Endothelial cell of umbilical vein (primary cell): ENCODE measurements around the gene ASMTL.

Experiments
- CTCF ChIP-seq, 2 donors: IDR thresholded peaks; 1 replicate in 1 of 2; 2 replicates in 1 of 2; pipeline ENCODE4 v1.5.1; 2011; ENCODE audit warnings: low read length in 2 of 2, mild to moderate bottlenecking in 2 of 2, moderate library complexity in 2 of 2, control low read depth in 1 of 2, inconsistent platforms in 1 of 2, low read depth in 1 of 2; ENCODE audit not compliant: insufficient read depth in 1 of 2; ENCODE audit errors: extremely low read depth in 1 of 2
- EZH2 ChIP-seq: IDR thresholded peaks from 2 replicates; pipeline ENCODE4 v1.6.1; 2012; ENCODE audit warnings: borderline replicate concordance, low read depth, mild to moderate bottlenecking, moderate library complexity, low read length, inconsistent platforms; ENCODE audit not compliant: severe bottlenecking
- POLR2A ChIP-seq: IDR thresholded peaks from 2 replicates; pipeline ENCODE4 v1.6.1; 2012; ENCODE audit warnings: low read depth, mild to moderate bottlenecking, control low read depth, low read length
- POLR2AphosphoS5 ChIP-seq: IDR thresholded peaks from 2 replicates; pipeline ENCODE4 v1.6.1; 2012; ENCODE audit warnings: low read depth, mild to moderate bottlenecking, control low read depth, low read length, moderate library complexity; ENCODE audit not compliant: insufficient read depth

DNA sequence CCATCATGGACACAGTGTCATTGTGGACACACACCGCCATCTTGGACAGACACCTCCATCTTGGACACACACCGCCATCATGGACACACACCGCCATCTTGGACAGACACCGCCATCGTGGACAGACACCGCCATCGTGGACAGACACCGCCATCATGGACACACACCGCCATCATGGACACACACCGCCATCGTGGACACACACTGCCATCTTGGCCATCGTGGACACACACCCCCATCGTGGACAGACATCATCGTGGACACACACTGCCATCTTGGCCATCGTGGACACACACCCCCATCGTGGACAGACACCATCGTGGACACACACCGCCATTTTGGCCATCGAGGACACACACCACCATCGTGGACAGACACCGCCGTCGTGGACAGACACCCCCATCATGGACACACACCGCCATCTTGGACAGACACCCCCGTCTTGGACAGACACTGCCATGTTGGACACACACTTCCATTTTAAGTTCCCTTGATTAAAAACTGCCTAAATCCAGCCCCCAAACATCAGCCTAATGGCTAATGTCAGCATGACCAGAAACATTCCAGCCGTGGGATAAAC is 9.1 kb downstream of the ASMTL start:
- TF ChIP-seq POLR2A (no peak), EZH2 (no peak), CTCF (IDR thresholded peaks at IDR 0.05; ENCODE audit: extremely low read depth in 1 of 2, insufficient read depth in 1 of 2, low read depth in 1 of 2, low read length in 2 of 2) (no peak), POLR2AphosphoS5 (no peak)
